Skin of body (tissue), 2 donors: ENCODE measurements around the gene KIAA0513. TPM values are rescaled to one million over a fixed set of nuclear protein-coding genes. Genes with fewer than 3 reads are reported as not detected.

Experiments
- DNase-seq: peaks from one replicate; lab custom pipeline; 2025; lab: John Stamatoyannopoulos, UW
- total RNA-seq: library from RNA; depleted of rRNA; stranded (reverse); fragments of >200 nt; gene quantifications from one replicate; pipeline ENCODE4 v1.2.3, GENCODE V29; 2014

KIAA0513 gene
- total RNA-seq, result 8.4 TPM

GRCh38 chr16:85027349-85027957, at the start of gene KIAA0513:
TSS of gene KIAA0513 (plus strand) at chr16:85027795. CDS start at chr16:85067072, 39,277 bp downstream.
- DNase-seq, result peak; percentile 91

- no peak for DNase-seq
Measured at GRCh38 chr16:84979516-84979915, 48.1 kb upstream of the KIAA0513 start.

GRCh38 chr16:84982434-84982833, 45.2 kb upstream of the KIAA0513 start:
- DNase-seq, result no peak

- no peak for DNase-seq
Measured at GRCh38 chr16:84985079-84986065, 42.2 kb upstream of the KIAA0513 start.

GRCh38 chr16:84986102-84986501, 41.5 kb upstream of the KIAA0513 start:
- DNase-seq, result no peak

- DNase-seq, result no peak
Measured at GRCh38 chr16:84986879-84987278, 40.7 kb upstream of the KIAA0513 start.

GRCh38 chr16:84988328-84989080, 39.1 kb upstream of the KIAA0513 start:
- DNase-seq, result no peak

- no peak for DNase-seq
Measured at GRCh38 chr16:84989749-84990620, 37.6 kb upstream of the KIAA0513 start.

- no peak for DNase-seq
Measured at GRCh38 chr16:84990782-84991181, 36.8 kb upstream of the KIAA0513 start.

GRCh38 chr16:84992717-84993075, 34.9 kb upstream of the KIAA0513 start:
- DNase-seq, result no peak

- DNase-seq, result no peak
Measured at GRCh38 chr16:84993926-84994325, 33.7 kb upstream of the KIAA0513 start.

GRCh38 chr16:84995663-84996062, 31.9 kb upstream of the KIAA0513 start:
- DNase-seq, result no peak

- no peak for DNase-seq
Measured at GRCh38 chr16:84996365-84996764, 31.2 kb upstream of the KIAA0513 start.

GRCh38 chr16:84999200-84999599, 28.4 kb upstream of the KIAA0513 start:
- no peak for DNase-seq

GRCh38 chr16:84999857-85000480, 27.6 kb upstream of the KIAA0513 start:
- DNase-seq, result no peak

GRCh38 chr16:85002099-85002541, 25.5 kb upstream of the KIAA0513 start:
- no peak for DNase-seq

GRCh38 chr16:85002608-85003007, 25.0 kb upstream of the KIAA0513 start:
- DNase-seq, result no peak

GRCh38 chr16:85003076-85003475, 24.5 kb upstream of the KIAA0513 start:
- no peak for DNase-seq

GRCh38 chr16:85003725-85004586, 23.6 kb upstream of the KIAA0513 start:
- DNase-seq, result no peak
